DND-41 (cell line): ENCODE measurements around the gene ZIC2.

ENCODE experiments used
- CTCF ChIP-seq: IDR thresholded peaks from 2 replicates; pipeline ENCODE4 v1.5.1; 2012; ENCODE audit warnings: borderline replicate concordance, low read length, moderate library complexity, mild to moderate bottlenecking; ENCODE audit not compliant: poor library complexity, severe bottlenecking; ENCODE audit errors: extremely low read depth
- EZH2 ChIP-seq: IDR thresholded peaks from 3 replicates; pipeline ENCODE4 v1.6.1; 2012; ENCODE audit warnings: borderline replicate concordance, low read depth, mild to moderate bottlenecking, moderate library complexity, low read length, inconsistent platforms; ENCODE audit not compliant: severe bottlenecking

- TF ChIP-seq CTCF (no peak), EZH2 (no peak)
Observed at GRCh38 chr13:99958406-99959126, 23.0 kb upstream of the ZIC2 start.
